ENCODE results near the gene ADAM10.

Gene ADAM10

DNA sequence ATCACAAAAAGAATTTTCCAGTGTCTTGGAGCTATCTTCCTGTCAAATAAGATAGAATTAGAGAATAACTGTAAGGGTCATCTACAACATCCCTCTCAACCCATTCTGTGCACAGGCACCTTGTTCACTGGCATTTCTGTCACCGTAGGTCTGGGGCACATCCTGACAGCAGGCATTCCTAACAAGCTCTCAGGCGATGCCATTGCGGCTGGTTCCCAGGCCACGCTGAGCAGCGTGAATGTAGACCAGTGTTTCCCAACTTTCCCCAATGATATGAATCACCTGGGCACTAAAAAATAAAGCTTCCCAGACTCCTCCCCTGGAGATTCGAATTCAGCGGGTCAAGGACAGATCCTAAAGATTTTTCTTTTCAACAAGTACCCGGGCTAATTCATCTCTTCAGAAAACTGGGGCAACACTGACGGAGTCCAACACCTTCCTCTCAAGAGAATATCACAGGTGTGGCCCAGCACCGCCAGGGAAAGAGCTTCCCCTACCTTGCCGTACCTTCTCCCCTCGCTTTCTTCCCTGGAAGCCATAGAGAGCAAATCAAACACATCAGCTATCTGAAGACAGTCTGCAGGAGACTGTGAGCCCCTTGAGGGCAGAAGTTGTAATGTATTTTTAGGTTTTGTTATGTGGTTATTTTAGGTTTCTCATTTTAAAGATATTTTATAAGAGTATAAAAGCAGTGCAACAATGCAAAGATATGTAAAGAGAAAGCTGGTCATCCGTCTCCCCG is 174.3 kb downstream of the ADAM10 start:
- no peak for DNase-seq (ENCODE audit: low read depth)

DNA sequence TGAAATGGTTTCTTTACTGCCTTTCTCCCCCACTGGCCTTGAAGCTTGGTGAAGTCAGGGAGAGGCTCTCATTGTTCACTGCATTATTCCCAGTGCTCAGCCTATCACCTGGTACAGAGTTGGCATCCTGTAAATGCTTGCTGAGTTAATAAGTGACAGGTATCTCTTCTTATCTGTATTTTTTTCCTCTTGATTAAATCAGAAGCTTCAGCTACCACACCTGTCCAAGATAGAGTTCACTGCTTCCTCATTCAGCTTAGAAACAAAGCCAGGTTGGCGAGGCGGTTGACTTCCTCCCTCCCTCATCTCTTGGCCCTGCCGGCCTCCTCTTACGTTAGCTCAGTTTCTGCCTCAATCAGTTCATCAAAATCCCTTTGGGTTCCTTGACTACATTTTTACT is 174.9 kb downstream of the ADAM10 start:
- DNase-seq (ENCODE audit: low read depth), result no peak

DNA sequence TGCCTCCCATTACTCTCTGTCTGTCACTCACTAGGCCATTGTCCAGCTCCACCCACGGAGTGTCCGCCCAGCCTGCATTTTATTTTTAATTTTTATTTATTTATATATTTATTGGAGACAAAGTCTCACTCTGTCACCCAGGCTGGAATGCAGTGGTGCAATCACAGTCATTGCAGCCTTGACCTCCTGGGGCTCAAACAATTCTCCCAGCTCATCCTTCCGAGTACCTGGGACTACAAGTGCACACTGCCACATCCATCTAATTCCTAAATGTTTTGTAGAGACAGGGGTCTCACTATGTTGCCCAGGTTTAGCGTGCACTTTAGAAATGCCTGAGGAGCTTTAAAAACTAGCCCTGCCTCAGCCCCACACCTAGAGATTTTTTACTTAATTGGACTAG is 176.2 kb downstream of the ADAM10 start:
- DNase-seq (ENCODE audit: low read depth), result no peak

DNA sequence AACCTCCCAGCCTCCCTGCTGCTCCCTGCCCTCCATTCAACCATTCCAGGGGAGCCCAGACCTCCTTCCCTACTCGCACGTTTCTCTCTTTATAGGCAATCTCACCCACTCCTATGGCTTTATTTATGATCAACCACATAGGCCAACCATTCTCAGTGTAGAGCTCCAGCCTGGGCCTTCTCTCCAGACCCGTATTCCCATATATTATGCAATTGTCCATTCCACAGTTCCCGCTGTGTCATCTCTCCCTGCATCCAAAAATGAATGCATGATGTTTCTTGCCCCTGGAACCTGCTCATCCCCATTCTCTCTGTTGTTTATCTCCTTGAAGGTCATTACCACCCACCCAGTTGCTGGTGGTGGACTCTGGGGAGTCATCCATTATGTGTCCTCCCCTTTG is 177.0 kb downstream of the ADAM10 start:
- DNase-seq (ENCODE audit: low read depth), result no peak

DNA sequence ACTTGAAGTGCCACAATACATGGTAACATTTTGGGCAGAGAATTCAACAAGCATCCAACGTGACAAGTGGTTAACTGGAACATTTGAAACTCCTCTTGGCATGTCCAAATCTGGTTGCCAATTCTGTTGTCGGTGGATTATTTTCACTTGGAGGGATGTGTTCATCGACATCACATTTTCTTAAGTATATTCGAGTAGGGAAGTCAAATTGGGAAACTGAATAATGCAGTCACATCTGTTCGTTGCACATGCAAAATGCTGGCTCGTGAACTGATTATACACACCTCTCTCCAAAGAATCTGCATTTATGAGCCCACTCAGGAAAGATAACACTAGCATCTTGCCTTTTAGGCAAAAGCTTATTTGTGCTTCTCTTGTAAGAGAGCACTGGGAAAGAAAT is 178.0 kb downstream of the ADAM10 start:
- DNase-seq (ENCODE audit: low read depth), result no peak

DNA sequence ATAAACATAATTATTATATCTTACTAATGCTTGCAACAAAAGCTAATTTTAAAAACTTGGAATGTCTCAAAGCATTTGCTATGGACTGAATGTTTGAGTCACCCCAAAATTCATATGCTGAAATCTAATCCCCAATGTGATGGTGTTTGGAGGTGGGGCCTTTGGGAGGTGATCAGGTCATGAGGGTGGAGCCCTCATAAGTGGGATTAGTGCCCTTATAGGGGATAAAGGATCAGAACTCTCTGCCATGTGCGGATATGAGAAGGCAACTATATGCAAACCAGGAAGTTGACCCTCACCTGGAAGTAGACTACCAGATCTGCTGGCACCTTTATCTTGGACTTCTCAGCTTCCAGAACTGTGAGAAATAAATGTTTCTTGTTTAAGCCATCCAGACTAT is 180.1 kb downstream of the ADAM10 start:
- no peak for DNase-seq (ENCODE audit: low read depth)

DNA sequence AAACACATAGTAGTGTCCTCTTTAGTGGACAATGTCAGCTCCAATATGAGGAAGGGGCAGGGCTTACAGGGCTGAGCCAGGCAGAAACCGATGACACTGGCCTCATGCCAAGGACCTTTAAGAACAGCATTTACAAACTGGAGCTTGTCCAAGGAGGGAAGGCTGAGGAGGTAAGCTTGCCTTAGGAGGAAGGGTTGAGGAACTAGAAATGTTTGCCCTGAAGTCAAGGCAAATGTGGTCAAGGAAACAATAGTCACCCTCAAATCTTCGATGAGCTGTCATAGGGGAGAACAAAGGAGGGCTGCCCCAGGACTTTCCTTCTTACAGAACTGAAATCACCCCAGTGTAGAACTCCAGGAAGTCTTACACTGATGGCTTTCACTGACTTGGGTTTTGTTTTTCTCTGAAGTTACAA is 181.3 kb downstream of the ADAM10 start:
- DNase-seq (ENCODE audit: low read depth), result no peak

DNA sequence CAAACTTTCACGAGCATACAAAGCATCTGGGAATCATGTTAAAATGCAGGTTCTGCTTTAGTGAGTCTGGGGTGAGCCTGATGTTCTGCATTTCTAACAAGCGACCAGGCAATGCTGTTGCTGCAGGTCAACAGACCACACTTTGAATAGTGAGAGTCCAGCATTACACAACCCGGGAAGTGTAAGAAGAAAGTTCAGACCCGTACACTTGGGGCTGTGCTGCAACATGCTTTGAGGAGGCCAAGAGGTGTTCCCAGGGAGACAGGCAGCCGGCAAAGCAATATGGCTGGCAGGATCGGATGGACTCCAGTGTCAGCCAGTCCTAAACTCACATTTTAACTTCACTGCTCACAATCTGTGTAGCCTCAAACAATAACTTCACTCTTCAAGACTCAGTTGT is 183.5 kb downstream of the ADAM10 start:
- no peak for DNase-seq (ENCODE audit: low read depth)

DNA sequence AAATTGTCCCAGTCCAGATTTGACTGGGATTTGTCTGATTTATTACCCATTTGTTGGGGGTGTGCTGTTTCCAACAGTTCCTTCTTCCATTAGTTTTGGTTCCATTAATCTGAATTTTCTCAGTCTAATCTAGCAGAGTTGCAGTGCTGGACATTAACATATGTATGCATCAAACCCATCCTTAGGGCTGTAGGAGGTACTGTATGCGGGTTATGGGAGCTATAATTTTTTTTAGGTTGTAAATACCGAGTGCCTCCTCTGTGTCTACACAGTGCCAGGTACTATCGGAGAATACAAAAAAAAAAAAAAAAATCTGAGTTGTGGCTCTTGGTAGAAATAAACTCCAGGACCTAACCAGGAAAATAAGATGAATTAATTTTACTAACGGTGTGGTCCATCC is 183.9 kb downstream of the ADAM10 start:
- DNase-seq (ENCODE audit: low read depth), result no peak

DNA sequence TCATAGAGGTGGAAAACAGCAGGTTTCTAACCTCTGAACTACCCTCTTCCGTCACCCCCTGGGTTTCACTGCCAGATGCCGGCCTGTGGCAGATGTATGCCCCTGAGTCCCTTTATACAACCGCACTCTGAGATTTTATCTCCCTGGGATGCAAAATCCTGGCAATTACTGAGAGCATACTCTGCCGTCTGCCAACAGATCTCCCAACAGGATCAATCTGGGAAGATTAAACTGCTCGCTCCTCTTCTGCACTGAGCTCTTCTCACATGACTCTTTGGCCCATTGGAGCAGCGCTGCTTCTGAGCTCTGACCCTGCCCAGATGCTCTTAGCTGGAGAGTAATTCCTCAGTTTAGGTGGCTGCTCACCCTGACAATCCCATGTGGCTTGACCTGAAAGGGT is 184.5 kb downstream of the ADAM10 start:
- DNase-seq (ENCODE audit: low read depth), result no peak

DNA sequence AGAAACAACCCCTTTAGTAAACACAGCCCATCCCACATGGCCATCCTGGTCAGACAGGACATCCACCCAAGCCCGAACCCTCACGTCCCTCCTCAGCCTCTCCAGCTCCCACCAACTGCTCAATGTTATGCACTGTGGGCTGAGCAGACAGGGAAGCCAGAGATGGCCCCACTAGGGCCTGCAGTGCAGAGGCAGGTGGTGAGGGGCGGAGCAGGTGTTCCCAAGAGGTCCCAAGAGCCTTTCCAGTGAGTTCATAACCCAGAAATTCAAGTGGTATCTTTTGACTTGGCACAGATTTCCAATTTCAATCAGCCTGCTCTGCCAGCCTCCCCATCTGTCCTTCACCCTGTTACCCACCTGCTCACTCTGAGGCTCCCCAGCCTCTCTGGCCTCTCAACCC is 187.4 kb downstream of the ADAM10 start:
- no peak for DNase-seq (ENCODE audit: low read depth)

DNA sequence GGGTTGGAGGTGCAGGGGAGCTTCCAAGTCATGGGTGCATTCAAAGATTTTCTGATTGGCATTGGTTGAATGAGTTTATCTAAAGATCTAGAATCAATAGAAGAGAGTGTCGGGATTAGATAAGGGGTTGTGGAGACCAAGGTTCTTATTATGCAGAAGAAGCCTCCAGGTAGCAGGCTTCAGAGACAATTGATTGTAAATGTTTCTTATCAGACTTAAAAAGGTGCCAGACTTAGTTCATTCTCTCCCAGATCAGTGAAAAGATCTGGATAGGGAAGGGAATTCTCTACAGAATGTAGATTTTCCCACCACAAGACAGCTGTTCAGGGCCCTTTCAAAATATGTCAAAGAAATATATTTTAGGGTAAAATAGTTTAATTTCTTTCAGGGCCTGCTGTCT is 188.2 kb downstream of the ADAM10 start:
- DNase-seq (ENCODE audit: low read depth), result no peak

DNA sequence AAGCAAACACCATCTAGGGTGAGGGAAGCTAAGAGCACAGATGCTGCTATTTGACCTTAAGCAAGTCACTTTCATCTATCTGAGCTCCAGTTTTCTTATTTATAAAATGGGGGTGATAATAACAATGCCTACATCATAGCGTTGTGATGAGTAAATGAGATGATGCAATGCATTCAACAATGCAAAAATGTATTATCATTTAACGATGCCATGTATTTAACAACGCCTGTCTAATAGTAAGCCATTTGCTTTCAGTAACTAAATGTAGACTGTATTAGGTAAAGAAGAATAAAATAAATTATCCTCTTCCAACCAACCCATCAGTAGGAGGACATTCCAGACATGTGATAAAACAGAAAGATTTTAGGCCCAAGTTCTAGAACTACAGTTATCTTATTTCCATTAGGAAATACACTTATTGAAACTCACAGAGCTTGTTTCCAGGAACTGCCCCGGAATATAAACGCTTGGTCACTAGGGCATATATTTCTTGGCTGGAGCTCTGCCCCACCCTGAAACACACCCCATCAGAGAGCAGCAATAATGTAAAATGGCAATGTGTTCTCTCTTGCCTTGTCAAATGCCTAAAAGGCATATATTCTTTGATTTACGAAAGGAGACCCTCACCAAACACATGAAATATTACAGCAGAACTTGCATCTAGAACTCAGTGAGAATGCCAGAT is 189.5 kb downstream of the ADAM10 start:
- DNase-seq (ENCODE audit: low read depth), result no peak

DNA sequence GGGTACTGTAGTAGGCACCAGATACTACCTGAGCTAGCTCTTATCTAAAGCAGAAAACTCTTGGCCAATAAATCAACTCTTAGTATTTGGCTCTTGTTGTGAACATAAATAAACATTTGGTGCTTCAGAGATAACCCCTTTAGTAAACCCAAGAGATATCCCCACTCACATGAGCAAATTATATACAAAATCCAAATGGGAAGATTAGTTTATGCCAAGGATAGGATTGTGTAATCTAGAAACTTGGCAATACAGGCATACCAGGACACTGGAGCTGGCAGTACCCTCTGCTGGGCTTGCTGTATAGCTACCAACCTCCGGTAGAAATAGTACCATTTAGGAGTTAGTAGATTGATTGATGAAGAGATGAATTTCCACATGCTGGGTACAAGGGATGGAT is 190.7 kb downstream of the ADAM10 start:
- no peak for DNase-seq (ENCODE audit: low read depth)

DNA sequence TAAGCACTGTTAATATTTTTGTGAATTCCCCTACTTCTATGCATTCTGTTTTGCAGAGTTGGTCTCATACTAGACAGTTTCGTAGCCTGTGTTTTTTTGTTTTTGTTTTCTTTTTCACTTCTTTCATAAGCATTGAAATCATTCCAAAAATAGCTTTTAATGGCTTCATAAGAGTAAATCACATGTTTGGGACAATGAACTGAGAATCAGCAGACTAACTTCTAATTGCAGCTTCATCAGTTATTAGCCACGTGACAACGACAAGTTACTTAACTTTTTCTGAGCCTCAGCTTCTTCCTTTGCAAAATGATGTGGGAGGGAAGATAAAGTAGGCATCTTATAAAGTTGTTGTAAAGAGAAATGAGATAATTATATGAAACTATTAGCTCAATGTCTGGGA is 193.0 kb downstream of the ADAM10 start:
- no peak for DNase-seq (ENCODE audit: low read depth)

DNA sequence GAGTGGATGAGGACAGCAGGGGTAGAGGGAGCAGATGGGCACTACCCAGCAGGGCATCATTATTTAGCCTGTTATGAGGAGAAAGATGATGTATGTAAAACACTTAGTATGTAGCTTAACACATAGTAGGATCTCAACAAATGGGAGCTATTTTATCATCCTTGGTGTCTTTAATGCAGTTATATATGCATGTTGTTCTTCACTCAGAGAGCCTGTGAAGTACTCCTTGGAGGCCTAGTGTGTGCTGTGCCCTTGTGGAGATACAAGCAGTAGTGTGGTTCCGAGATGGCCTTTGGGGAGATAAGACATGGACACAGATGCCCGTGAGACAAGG is 193.5 kb downstream of the ADAM10 start:
- no peak for DNase-seq (ENCODE audit: low read depth)

DNA sequence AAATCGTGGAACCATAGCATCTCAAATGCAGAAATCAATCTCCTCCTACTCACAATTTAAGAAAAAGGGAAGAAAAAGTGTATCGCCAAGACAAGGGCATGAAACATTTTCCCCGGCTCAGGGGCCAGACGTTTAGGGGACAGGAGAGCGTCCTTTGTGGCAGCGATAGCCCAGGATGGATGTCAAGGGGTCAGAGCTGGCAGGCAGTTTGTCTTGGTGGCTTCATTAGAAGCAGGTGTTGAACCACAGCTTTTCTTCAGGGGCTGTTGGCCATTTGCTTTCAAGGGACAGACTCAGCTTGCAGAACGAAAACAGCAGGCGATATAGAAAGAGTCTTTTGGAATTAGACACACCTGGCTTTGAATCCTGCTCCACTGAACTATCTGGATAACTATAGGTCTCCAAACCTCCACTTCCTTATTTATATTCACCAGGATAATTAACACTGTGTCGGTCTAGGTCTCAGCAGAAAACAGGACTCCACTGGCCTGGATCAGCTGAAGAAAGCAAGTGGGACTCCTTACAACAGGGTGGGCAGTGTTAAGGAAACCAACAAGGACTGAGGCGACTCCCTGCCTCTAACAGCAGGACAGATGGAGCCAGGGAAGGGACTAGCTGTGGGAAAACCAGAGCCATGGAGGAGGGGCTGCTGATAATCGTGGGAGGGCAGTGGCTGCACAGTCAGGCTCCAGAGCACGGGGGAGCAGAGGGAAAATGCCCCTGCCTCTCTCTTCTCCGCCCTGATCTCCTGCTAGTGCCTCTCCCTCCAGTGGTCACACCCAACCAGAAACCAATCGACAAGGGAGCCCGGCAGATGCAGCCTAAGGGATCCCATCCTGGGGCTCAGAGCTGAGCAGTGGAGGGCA is 194.1 kb downstream of the ADAM10 start:
- no peak for DNase-seq (ENCODE audit: low read depth)

DNA sequence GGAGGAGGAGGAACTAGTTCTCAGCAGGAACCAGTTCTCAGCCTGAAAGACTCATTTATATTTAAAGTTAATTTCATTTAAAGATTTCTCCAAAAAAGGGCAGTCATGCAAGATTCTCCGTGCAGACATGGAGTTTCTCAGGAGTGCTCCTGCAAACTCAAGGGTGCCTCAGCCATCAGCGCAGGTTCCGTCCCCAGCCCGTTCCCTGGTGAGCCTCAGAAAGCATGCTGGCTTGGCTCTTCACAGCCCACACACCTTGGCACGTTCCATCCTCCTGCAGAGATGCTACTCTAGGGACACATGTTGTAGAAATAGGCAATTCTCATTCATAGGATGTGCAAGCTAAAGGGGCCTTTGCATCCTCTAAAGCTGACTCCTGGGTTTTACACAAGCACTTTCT is 194.7 kb downstream of the ADAM10 start:
- DNase-seq (ENCODE audit: low read depth), result no peak

DNA sequence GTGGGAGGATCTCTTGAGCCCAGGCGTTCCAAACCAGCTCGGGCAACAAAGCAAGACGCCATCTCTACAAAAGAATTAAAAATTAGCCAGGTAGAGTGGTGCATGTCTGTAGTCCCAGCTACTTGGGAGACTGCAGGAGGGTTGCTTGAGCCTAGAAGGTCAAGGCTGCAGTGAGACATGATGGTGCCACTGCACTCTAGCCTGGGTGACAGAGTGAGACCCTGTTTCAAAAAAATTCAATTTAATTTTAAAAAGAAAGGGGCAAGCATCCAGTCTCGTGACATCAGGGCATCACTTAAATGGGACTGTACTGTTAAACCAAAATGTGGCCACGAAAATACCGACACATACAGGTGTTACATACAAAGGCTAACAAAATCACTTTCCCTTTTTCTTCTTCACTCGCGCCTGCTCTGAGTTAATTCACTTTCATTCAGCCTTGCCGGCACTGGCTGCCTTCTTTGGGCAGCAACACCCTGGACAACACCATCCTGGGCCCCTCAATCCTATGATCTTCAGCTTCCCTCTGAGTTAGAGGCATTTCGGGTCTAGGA is 196.1 kb downstream of the ADAM10 start:
- no peak for DNase-seq (ENCODE audit: low read depth)

DNA sequence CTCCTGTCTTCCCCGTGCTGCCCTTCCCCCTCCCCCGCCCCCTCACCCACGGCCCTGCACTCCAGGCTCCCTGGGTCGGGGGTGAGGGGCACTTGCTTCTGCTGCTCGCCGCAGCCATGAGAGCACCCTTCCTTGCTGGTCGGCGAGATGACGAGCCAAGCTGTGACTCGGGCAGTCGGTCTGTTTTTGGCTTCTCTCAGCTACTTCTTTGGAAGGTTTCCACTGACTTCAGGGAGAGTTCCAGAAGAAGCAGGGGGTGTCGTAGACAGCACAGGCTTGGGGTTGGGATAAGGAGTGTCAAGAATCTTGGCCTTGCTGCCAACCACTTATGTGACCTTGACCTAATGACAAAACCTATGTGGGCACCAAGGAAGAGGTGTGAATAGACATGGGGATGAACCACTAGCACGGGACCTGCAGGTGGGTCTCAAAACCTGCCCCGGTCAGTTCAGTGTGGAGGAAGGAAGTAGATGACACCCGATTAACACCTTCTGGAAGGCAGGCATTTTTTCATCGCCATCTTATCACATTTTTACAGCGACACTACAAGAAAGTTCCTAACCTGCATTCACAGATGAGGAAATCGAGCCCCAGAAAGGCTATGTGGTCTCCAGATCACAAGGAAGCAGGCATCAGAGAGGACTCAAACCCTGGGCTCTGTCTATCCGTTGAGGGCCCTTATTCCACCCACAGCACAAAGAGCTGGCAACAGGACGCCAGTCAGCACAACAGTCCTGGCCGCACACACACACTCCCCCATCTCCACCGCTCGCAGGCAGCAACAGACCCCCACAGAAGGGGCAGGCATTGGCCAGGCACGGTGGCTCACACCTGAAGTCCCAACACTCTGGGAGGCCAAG is 196.8 kb downstream of the ADAM10 start:
- DNase-seq (ENCODE audit: low read depth), result no peak

DNA sequence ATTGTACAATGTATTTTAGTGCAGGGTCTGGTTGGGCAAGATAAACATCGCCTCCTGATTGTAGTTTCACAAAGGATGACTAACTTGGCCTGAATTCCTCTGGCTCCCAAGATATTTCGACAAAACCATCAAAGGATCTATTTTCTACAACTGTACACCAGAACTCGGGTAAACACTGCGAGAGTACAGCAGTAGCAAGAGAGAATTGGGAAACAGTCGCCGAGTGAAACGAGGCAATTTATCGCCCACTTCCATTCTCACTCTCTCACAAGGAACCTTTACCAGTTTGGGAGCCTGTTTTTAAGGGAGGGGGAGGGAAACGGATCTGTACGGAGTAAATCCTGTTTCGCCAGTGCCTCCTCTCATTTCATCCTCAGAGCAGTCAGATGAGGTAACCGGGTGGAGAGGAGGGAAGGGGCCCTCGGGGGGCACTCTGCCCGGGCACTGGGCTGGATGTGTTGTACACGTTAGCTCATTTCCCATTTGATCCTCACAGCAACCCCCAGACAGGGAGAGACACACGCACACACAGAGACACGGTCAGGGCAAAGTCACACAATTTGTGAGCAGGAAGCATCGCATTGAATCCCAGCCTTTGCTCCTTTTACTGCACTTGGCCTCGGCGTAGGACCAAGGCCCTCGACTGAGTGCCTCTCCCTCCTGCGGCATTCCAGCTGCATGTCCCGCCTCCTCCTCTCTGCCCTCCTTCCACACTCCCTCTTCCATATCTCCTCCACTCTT is 197.6 kb downstream of the ADAM10 start:
- DNase-seq (ENCODE audit: low read depth), result no peak

Data from T follicular helper cell (primary cell).